A549 (cell line): ENCODE measurements around the gene STAU1. TPM values are rescaled to one million over a fixed set of nuclear protein-coding genes. Genes with fewer than 3 reads are reported as not detected.
"Not testable (repeated sequence)": the region's sequence is repeated elsewhere in the genome, so short reads cannot be mapped to it uniquely, and the experiment has no call there.

ENCODE experiments used
- ATAC-seq, 2 experiments: fragments of 200-7000 bp in 1 of 2; fragments of >200 bp in 1 of 2; cut with Nextera tagmentation in 1 of 2; cut with Tn5 transposase in 1 of 2; 3 replicates each; pipeline versions ENCODE4 v1.8.0 to v1.9.1; 2018 to 2020; ENCODE audit warnings: mild to moderate bottlenecking in 1 of 2, moderate library complexity in 1 of 2
- CTCF ChIA-PET: fragments of 300-600 bp; sonication (Branson Sonifier 250); formaldehyde crosslinking; extraction: SDS; loops from one replicate; lab custom pipeline; 2021; ENCODE audit warnings: antibody characterized with exemption, inconsistent platforms; lab: Yijun Ruan, JAX
- POLR2A ChIA-PET: fragments of 350-600 bp; formaldehyde crosslinking; extraction: SDS; loops from one replicate; lab custom pipeline; 2021; ENCODE audit warnings: antibody characterized with exemption, inconsistent platforms; lab: Yijun Ruan, JAX
- DNase-seq, 2 experiments: peaks; one replicate each; pipeline versions ENCODE4 v3.0.0 to v3.0.0-alpha.2; 2011 to 2016; ENCODE audit warnings: low read depth in 1 of 2, low spot score in 1 of 2
- FAIRE-seq: peaks from 2 replicates; lab custom pipeline; 2011; peaks lifted over from hg19 to GRCh38; lab: Jason Lieb, UNC
- H3K27ac ChIP-seq, 2 experiments: fragments of >200 bp; sonication (Bioruptor Twin); formaldehyde crosslinking; 3 replicates each; pipeline ENCODE4 v1.5.1; 2016 to 2017
- H3K4me1 ChIP-seq: fragments of >200 bp; sonication (Bioruptor Twin); formaldehyde crosslinking; 3 replicates; pipeline ENCODE4 v1.6.1; 2016
- H3K4me2 ChIP-seq: fragments of >200 bp; sonication (Bioruptor Twin); formaldehyde crosslinking; 3 replicates; pipeline ENCODE4 v1.6.1; 2016
- H3K4me3 ChIP-seq: fragments of >200 bp; sonication (Bioruptor Twin); formaldehyde crosslinking; 3 replicates; pipeline ENCODE4 v1.5.1; 2016
- H3K9me3 ChIP-seq: fragments of >200 bp; sonication (Bioruptor Twin); formaldehyde crosslinking; 3 replicates; pipeline ENCODE4 v1.6.1; 2016
- ATOH8 ChIP-seq: fragments of 250-450 bp; sonication (Bioruptor Pico); IDR thresholded peaks from 2 replicates; pipeline ENCODE4 v1.5.0; 2020; ENCODE audit warnings: low read depth, mild to moderate bottlenecking, moderate library complexity
- BHLHE40 ChIP-seq: IDR thresholded peaks from 2 replicates; pipeline ENCODE4 v1.6.1; 2012; ENCODE audit warnings: low read depth, low read length, inconsistent platforms
- CHD2 ChIP-seq: fragments of 150-350 bp; IDR thresholded peaks from 2 replicates; pipeline ENCODE4 v1.6.1; 2014; ENCODE audit warnings: low read length; ENCODE audit not compliant: partially characterized antibody
- CHD4 ChIP-seq: fragments of 200-600 bp; sonication (generic); IDR thresholded peaks from 2 replicates; pipeline ENCODE4 v1.6.1; 2016; ENCODE audit warnings: antibody characterized with exemption, mild to moderate bottlenecking, borderline replicate concordance
- E2F6 ChIP-seq: IDR thresholded peaks from 2 replicates; pipeline ENCODE4 v1.6.1; 2012; ENCODE audit warnings: low read depth, borderline replicate concordance
- ELK1 ChIP-seq: fragments of 150-350 bp; IDR thresholded peaks from 2 replicates; pipeline ENCODE4 v1.6.1; 2014; ENCODE audit warnings: low read depth, mild to moderate bottlenecking, low read length
- EP300 ChIP-seq, 2 experiments: fragments of >200 bp; sonication (Bioruptor Twin); formaldehyde crosslinking; IDR thresholded peaks; 2 replicates in 1 of 2; 3 replicates in 1 of 2; pipeline ENCODE4 v1.6.1; 2016 to 2017
- ESRRA ChIP-seq: fragments of 150-350 bp; IDR thresholded peaks from 2 replicates; pipeline ENCODE4 v1.6.1; 2014; ENCODE audit warnings: mild to moderate bottlenecking, low read length, borderline replicate concordance
- FOSL2 ChIP-seq, 2 experiments: fragments of 450-650 bp in 1 of 2; fragments of >200 bp in 1 of 2; sonication (Bioruptor Twin) in 1 of 2; formaldehyde crosslinking; IDR thresholded peaks; 2 replicates each; pipeline versions ENCODE4 v1.5.0 to v1.6.1; 2016 to 2020; ENCODE audit warnings: mild to moderate bottlenecking in 1 of 2, moderate library complexity in 1 of 2
- GATA3 ChIP-seq: IDR thresholded peaks from 2 replicates; pipeline ENCODE4 v1.6.1; 2012; ENCODE audit warnings: borderline replicate concordance
- HES2 ChIP-seq: fragments of >200 bp; sonication (Bioruptor Twin); formaldehyde crosslinking; IDR thresholded peaks from 2 replicates; pipeline ENCODE4 v1.6.1; 2016
- JUN ChIP-seq, 2 experiments: fragments of >200 bp; sonication (Bioruptor Twin); formaldehyde crosslinking; IDR thresholded peaks; 2 replicates in 1 of 2; 3 replicates in 1 of 2; pipeline ENCODE4 v1.6.1; 2016 to 2017
- KDM5A ChIP-seq: fragments of 200-600 bp; sonication (generic); IDR thresholded peaks from 2 replicates; pipeline ENCODE4 v1.6.1; 2016; ENCODE audit warnings: antibody characterized with exemption, mild to moderate bottlenecking
- MAX ChIP-seq: IDR thresholded peaks from 2 replicates; pipeline ENCODE4 v1.6.1; 2012
- POLR2A ChIP-seq: IDR thresholded peaks from 2 replicates; pipeline ENCODE4 v1.6.1; 2012; ENCODE audit warnings: mild to moderate bottlenecking, low read length
- RARB ChIP-seq: fragments of 250-450 bp; sonication (Bioruptor Pico); IDR thresholded peaks from 2 replicates; pipeline ENCODE4 v1.8.0; 2021; ENCODE audit warnings: mild to moderate bottlenecking, moderate library complexity
- REST ChIP-seq: fragments of 200-600 bp; sonication (generic); IDR thresholded peaks from 2 replicates; pipeline ENCODE4 v1.6.1; 2016; ENCODE audit warnings: antibody characterized with exemption, mild to moderate bottlenecking, moderate library complexity
- SREBF2 ChIP-seq: fragments of 450-650 bp; IDR thresholded peaks from 2 replicates; pipeline ENCODE4 v1.6.1; 2014; ENCODE audit warnings: mild to moderate bottlenecking, moderate library complexity
- TP53 ChIP-seq: fragments of 250-450 bp; sonication (Bioruptor Pico); IDR thresholded peaks from 2 replicates; pipeline ENCODE4 v1.5.0; 2021; ENCODE audit warnings: mild to moderate bottlenecking, moderate library complexity
- USF2 ChIP-seq: fragments of 450-650 bp; IDR thresholded peaks from 2 replicates; pipeline ENCODE4 v1.6.1; 2014; ENCODE audit warnings: antibody characterized with exemption
- ZNF302 ChIP-seq: fragments of 250-450 bp; sonication (Bioruptor Pico); IDR thresholded peaks from 2 replicates; pipeline ENCODE4 v1.9.0; 2021; ENCODE audit warnings: inconsistent platforms, mild to moderate bottlenecking, moderate library complexity
- WGBS: methylation state at CpG from one replicate; pipeline ENCODE4 v1.1.6; 2017; ENCODE audit errors: missing lambda C conversion rate; 5-methylcytosine and 5-hydroxymethylcytosine counted together
- polyA plus RNA-seq, 4 experiments: library from polyadenylated mRNA; depleted of rRNA in 3 of 4; stranded (reverse); fragments of >200 nt; fragmentation: RNase III in 1 of 4; extraction: RNeasy Plus Mini Kit Qiagen cat#74134 plus additional on column Dnase treatment in 1 of 4; gene quantifications; 2 replicates in 3 of 4; 3 replicates in 1 of 4; pipeline ENCODE4 v1.2.3, GENCODE V29; 2011 to 2017

STAU1 gene
- polyA plus RNA-seq, 2 of the 4 experiments (the other 2 are of a cell fraction), result 64.0 to 74.7 TPM

- DNase-seq (no peak), FAIRE-seq (no peak)
- POLR2A ChIA-PET, result no interaction called here
- Histone ChIP-seq H3K4me2 (no peak overlapping the region), H3K4me3 (no peak overlapping the region)
- 93% methylated on average over 15 of the region's 15 CpGs for WGBS
- CTCF ChIA-PET, result interaction anchor here (8.5 kb wide), 1 partner anchor 79 kb away, joined by 140 read pairs; no protein-coding TSS in a partner anchor
- TF ChIP-seq CHD2, result no peak
- TF ChIP-seq GATA3, result no peak
- TF ChIP-seq MAX, result no peak
- no peak for TF ChIP-seq RARB
- TF ChIP-seq, all 56 proteins: peak for 0
- no peaks in the 10 kb centered on the region for H3K9me3 ChIP-seq
- H3K27ac ChIP-seq, result no peak overlapping the region
- no peak for ATAC-seq
- no peaks in the 10 kb centered on the region for H3K4me1 ChIP-seq
Observed at GRCh38 chr20:49136817-49137571, 51.1 kb downstream of the STAU1 start.

- POLR2A ChIA-PET, H3K4me1 ChIP-seq, H3K4me2 ChIP-seq, ATAC-seq, H3K4me3 ChIP-seq, DNase-seq, H3K9me3 ChIP-seq, FAIRE-seq, H3K27ac ChIP-seq: not testable (repeated sequence)
- peak; percentile 60; the same call in 1 of the 2 replicates for TF ChIP-seq REST
- 88% methylated on average over 8 of the region's 8 CpGs for WGBS
- CTCF ChIA-PET, result interaction anchor here (0.6 to 8.5 kb wide), 9 partner anchors 8 to 499 kb away, joined by 3 to 140 read pairs (median 14); no protein-coding TSS in a partner anchor
Observed at GRCh38 chr20:49134797-49135196, 53.3 kb downstream of the STAU1 start.

- FAIRE-seq (no peak), DNase-seq (no peak), ATAC-seq (peak; percentile 30 to 43; a peak in 3 of 6 replicates)
- ChIA-PET POLR2A (interaction anchor here (2.4 kb wide), 1 partner anchor 85 kb away, joined by 12 read pairs; the partner anchor contains the start of gene DDX27), CTCF (interaction anchor here (0.7 to 8.5 kb wide), 30 partner anchors 9 to 155 kb away, joined by 3 to 140 read pairs (median 7); partner anchors contain the start of gene DDX27)
- Histone ChIP-seq H3K4me2 (no peak overlapping the region), H3K4me3 (no peak overlapping the region), H3K4me1 (no peaks in the 10 kb centered on the region), H3K27ac (no peak overlapping the region), H3K9me3 (no peaks in the 10 kb centered on the region)
- TF ChIP-seq SREBF2 (no peak), ATOH8 (no peak), FOSL2 (IDR thresholded peaks at IDR 0.05) (no peak), FOSL2 (CRISPR knock-in tag; IDR thresholded peaks at IDR 0.05) (no peak), USF2 (no peak), E2F6 (no peak), TP53 (CRISPR knock-in tag) (no peak), ZNF302 (CRISPR knock-in tag) (no peak), BHLHE40 (no peak), CHD4 (no peak), JUN (IDR thresholded peaks at IDR 0.05) (no peak), HES2 (no peak), EP300 (IDR thresholded peaks at IDR 0.05) (no peak), ELK1 (no peak), KDM5A (no peak), ESRRA (no peak), POLR2A (no peak)
- WGBS, result 92% methylated on average over 3 of the region's 3 CpGs
Observed at GRCh38 chr20:49133571-49133970, 54.6 kb downstream of the STAU1 start.
